Right renal cortex interstitium (tissue), 3 donors: ENCODE results near the gene PANX2. TPM values are rescaled to one million over a fixed set of nuclear protein-coding genes. Genes with fewer than 3 reads are reported as not detected.
"Not testable (repeated sequence)": the region's sequence is repeated elsewhere in the genome, so short reads cannot be mapped to it uniquely, and the experiment has no call there.

Experiments used
- DNase-seq, 3 donors: peaks; one replicate each; pipeline ENCODE4 v3.0.0-alpha.2; 2013; ENCODE audit warnings: low read depth in 3 of 3, low spot score in 2 of 3
- polyA plus RNA-seq, 3 donors: library from polyadenylated mRNA; unstranded; fragments of 120-200 nt; gene quantifications; one replicate each; pipeline ENCODE4 v1.2.1, GENCODE V29; 2013; ENCODE audit not compliant: insufficient read length in 3 of 3

PANX2 gene
- polyA plus RNA-seq, 3 donors: 0.65 to 1.5 (median 1.1) TPM

DNA sequence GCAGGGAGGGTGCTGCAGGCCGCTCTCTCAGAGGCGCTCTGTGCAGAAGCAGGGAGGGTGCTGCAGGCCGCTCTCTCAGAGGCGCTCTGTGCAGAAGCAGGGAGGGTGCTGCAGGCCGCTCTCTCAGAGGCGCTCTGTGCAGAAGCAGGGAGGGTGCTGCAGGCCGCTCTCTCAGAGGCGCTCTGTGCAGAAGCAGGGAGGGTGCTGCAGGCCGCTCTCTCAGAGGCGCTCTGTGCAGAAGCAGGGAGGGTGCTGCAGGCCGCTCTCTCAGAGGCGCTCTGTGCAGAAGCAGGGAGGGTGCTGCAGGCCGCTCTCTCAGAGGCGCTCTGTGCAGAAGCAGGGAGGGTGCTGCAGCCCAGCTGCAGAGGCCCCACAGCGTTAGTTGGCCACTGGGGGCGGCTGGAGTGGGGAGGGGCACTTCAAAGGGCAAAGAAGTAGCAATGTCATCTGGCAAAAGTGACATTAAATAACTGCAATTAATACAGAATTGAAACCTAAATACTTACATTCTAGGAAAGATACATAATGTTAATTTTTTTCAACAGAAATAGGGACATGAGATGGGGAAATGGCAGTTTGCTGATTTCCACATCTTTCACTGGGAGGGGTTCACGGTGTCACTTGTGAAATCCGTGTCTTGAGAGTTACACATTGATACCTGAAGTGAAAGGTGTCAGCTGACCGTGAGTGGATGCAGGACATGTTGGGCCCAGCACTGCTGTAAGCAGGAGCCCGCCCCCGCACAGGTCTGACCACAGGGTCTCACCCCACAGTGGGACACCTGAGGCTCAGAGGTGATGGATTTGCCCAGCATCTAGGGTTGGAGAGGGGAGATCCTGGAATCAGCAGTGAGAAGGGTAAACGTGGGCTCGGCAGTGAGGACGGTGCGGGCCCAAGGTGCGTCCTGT is 23.0 kb upstream of the PANX2 start:
- DNase-seq: not testable (repeated sequence)

DNA sequence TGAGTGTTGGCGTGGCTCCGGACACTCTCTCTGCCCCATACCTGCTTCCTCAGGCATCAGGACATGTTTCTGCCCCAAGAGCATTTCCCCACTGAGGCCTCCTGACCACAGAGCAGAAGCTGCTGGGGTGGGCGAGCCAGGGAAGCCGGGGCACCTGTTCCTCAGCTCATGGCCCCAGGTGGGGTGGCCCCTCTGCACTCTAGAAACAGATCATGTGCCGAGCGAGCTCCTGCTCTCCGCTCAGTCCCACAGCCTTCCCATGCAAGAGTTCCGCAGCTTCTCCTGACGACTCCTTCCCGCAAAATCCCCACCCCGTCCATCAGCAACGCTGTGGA is 22.4 kb upstream of the PANX2 start:
- DNase-seq: no peak

DNA sequence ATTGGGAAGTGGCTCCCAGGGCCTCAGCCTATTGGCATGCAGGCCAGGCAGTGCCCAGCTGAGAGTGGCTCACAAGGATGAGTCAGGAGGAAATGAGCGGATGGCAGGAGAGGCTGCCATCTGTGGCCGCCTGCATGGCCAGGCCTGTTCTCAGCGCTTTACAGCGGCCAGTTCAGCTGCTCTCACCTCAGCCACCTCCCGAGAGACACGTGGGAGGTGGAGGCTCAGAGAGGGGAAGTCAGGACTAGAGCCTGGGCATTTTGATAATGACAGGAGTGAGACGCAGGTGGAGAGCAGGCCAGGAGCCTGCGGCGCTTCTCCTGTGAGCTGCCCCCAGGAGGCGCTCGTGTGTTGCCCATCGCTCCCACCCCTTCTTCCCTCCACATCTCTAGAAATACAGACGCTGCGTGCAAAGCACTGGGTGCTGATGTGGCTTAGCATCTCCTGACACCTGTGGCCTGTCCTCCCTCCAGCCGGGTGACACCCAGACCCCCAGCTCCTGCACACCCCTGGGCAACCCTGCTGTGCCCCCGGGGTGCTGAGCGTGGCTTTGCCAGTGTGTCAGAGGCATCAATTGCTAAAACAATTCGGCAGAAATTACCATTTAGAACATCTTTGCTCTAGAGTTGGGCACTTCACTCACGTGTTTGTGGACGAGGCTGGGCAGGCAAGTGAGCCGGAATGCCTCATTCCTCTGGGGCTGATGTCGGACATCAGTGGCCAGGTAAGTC is 21.4 kb upstream of the PANX2 start:
- DNase-seq: no peak

DNA sequence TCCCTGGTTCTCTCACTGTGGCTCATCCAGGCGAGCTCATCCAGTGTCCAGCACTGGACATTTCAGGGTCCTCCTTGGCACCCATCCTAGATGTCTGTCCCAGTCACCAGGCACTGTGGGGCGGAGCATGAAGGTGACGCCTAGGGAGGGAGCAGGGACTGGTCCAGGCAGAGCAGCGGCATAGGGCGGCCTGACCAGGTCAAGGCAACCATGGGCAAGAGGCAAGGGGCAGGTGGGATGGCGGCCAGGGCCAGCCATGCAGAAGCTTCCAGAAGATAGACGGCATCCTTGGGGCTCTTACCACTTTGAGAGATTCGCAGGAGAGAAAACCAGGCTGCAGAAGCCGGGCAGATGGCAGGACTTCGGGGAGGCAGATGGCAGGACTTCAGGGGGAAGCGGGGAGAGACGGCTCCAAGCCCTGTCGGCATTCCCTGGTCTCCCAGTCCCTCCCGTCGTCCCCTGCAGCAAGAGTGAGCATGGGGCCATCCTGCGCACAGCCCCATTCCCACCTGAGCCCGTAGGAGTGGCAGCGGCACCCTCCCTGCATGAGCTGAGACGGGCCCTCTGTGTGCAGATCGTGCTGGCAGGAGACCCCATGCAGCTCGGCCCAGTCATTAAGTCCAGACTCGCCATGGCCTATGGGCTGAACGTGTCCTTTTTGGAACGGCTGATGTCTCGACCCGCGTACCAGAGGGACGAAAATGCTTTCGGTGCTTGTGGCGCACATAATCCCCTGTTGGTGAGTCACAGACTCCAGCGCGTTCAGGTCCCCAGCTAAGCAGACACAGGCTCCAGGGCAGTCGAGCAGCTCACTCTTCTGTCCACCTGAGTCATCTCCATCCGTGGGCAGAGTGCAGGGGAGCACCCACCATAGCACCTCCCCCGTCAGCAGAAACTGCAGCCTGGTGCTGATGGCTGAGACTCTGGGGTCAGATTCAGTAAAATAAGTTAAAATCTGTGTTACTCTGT is 20.1 kb upstream of the PANX2 start:
- no peak for DNase-seq

DNA sequence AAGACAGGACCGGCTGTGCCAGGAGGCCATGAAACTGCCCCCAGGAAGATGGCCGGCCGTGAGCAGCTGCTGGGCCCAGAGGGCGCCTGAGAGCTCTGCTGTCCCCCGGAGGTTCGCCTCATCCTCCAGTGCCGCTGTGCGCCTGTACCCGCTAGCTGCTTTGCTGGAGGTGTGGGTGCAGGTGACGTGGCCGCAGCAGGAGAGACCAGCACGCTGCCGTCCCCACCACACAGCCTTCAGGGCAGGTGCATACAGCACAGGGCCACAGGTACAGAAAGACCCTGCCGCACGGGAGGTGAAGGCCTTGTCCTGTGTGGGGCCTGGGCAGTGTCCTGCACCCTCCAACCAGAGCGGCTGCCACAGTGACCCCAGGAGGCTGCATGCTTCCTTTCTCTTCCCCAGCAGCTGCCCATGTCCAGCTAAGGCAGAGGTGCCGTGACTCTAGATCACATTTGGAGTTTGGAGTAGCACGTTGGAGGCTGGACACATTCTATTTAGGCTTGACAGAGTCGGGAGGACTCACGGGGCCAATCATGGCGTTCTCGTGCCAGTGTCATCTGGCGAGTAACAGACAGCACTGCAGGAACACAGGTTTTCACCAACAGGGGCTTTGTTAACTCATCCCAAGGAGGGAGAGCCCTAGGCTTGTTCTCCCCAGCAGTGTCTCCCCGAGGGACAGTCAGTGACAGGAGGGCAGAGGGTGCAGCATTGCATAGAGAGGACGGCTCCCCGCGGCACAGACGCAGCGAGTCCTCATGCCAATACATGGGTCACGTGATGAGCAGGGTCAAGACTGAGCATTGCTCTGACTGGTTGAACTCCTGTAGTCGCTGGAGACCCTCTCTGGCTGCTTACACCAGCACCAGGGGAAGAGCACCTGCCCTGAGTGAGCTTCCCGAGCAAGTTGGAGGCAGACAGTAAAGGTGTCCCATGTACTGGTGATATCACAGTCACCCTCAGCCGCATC is 18.7 kb upstream of the PANX2 start:
- DNase-seq: no peak

DNA sequence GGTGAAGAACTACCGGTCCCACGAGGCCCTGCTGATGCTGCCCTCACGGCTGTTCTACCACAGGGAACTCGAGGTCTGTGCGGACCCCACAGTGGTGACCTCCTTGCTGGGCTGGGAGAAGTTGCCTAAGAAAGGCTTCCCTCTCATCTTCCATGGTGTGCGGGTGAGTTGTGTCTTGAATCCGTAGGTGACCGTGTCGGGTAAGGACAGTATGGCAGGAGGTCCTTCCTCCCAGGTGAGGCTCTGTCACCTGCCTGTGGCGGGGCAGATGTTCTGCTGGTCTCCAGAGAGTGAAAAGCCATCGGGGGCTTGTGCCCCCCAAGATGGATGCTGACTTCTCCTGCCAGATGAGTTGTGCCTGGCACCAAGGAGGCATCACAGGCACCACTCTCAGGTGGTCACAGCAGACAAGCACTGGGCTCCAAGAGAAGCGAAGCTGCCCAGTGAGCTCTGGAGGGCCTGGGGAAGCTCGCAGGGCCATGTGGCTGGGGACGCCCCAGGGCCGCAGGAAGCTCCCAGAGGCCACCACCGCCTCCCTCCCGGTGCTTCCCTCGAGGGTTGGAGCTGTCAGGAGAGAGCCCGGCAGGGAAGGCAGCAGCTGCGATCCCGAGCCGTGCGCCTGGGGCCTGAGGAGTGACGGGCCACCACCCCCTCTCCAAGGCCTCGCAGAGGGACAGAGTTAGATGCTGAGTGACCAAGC is 17.3 kb upstream of the PANX2 start:
- DNase-seq: no peak

DNA sequence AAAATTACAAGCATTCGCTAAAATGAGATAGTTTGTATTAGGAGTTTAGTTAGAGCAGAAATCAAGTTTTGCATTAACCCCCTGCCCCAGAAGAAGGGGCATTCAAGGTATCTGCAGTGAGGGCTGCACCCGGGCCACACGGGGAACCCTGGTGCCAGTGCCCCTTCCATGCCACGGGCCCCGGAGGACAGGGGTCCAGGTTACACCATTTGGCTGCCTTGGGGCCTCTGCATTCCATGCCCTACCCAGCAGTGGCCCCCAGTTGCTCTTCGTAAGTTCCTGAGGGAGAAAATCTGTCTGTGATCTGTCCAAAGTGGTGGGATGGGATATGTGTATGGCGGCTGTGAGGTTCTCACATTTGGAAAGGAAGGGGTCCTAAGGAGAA is 16.8 kb upstream of the PANX2 start:
- DNase-seq: no peak

DNA sequence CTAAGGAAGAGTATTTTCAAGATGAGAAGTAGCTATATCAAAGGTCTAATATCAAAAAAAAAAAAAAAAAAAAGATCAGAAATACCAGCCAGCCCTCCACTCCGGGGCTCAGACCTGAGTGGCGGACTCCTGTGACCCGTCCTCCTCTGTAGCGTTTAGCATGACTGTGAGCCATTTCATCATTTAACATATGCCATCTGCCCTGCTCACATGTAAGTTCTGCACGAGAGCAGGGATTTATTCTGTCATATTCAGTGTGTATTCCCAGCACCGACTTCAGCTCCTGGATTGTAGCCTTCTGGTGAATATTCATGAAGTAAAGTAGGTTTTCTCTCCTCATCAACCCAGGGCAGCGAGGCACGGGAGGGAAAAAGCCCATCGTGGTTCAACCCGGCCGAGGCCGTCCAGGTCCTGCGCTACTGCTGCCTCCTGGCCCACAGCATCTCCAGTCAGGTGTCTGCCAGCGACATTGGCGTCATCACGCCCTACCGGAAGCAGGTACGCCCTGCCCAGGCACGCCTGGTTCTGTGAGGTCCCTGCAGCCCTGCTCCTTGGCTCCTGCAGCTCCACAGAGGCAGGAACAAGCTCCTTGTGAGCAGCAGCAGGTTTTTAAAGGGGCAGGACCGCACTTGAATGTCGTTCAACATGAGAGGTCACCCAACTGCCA is 12.7 kb upstream of the PANX2 start:
- no peak for DNase-seq

DNA sequence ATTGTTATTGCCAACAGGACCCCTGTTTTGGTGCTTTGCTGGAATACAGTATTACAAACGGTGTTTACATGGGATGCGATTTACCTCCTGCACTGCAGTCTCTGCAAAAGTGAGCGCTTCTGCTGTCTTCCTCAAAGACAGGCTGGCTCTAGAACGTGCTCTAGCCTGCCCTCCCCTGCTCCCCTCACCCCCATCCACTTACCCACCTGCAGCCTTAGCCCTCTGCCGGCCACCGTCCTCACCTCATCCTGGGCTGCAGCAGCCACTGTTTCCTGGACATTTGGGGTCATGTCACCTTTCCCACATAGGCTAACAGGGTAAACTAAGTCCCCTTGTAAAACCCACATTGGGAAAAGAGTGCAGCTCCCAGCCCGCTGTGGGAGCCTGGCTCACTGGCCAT is 9.6 kb upstream of the PANX2 start:
- no peak for DNase-seq

DNA sequence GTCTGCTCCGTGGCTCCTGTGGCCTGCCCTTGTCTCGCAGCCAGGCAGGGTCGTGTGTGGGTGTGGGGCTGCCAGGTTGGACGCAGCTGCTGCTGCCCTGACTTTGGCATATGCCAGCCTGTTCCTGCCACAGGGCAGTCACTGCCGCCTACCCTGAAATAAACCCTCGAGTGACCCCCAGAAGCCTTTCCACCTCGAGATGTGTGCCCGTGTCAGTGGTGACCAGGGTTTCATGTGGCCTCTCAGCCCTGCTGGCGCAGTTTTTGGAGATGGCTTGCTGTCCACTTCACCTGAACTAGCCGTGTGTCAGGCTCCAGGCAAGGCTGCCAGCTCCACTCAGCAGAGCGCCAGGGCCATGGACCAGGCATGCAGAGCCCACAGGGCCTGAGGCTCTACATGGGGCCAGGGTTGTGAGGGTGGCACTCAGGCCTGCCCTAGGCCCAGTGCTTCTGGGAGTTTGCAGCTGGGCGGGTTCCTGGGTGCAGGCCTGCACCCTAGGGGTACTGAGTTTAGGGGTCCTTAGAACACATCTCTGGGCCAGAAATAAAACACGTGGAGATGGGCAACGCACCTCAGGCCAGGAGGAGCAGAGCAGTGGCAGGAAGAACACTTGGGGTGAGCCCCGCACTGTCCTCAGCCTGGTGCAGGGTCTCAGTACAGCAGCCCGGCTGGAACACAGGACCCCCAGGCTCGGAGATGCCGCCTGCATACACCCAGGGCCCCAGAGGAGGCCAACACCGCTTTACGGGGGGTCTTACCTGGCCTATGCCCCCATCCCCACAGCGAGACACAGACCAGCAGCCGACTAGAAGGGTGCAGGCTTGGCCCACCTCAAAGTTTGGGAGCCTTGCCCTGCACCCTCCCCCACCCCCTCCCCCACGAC is 8.8 kb upstream of the PANX2 start:
- DNase-seq: no peak

DNA sequence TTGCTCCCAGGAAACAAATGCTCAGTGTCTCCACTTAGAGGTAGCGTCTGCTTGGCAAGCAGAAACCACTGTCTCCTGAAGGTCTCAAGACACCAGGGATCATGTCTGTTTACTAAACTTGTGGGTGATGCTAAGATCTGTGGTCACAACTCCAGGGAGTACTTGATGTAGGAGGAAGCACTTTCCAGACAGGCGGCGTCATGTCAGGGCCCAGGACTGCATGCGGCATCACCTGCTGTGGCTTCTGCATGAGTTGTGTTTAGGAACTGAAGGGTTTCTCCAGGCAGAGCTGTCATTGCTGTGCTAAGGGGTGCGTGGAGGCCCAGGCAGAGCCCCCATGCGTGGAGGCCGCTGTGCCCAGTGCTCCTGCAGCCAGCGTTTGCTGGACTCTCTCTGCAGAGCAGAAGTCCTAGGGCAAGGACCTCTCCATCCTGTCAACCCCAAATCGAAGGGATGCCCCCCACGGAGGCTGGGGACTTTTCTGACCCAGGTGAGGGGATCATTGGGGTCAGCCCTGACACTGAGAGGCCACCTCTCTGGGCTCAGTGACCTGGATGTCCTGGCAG is 8.1 kb upstream of the PANX2 start:
- no peak for DNase-seq

DNA sequence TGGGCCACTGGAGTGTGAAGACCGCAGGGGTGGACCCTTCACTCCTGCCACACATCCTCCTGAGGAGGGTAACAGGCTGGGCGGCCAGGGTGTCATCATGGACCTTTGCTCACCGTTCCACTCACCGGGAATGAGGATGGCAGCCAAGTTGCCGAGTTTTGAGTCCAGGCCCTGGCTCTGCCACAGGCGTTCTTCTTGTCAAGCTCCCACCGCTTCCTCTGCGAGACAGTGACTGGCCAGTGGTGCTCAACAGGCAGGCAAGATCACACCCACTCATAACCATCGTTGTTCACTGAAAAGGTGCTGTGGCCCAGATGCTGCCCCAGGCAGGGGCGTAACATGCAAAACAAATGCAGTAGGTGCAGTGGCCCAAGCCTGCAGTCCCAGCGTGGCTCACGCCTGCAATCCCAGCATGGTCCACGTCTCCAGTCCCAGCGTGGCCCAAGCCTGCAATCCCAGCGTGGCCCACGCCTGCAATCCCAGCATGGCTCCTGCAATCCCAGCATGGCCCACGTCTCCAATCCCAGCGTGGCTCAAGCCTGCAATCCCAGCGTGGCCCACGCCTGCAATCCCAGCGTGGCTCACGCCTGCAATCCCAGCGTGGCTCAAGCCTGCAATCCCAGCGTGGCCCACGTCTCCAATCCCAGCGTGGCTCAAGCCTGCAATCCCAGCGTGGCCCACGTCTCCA is 5.0 kb upstream of the PANX2 start:
- no peak for DNase-seq

DNA sequence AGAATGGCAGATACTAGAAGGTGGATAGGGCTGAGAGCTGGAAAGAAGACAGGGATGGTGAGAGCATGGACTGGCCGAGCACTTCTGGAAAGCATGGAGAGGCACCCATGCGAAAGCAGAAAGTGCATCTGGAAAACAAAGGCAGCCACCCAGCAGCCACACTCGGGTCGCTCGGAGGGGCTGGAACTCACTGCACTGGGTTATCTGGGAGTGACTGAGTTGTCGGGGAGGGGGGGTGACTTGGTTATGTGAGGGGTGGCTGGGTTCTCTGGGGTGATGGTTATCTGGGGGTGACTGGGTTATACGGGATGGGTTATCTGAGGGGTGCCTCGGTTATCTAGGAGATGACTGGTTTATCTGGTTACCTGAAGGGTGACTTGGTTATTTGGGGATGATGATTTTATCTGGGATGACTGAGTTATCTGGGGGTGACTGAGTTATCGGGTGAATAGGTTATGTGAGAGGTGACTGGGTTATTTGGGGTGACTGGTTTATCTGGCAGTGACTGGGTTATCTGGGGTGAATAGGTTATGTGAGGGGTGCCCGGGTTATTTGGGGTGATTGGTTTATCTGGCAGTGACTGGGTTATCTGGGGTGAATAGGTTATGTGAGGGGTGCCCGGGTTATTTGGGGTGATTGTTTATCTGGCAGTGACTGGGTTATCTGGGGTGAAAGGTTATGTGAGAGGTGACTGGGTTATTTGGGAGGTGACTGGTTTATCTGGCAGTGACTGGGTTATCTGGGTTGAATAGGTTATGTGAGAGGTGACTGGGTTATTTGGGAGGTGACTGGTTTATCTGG is 2.6 kb upstream of the PANX2 start:
- no peak for DNase-seq

DNA sequence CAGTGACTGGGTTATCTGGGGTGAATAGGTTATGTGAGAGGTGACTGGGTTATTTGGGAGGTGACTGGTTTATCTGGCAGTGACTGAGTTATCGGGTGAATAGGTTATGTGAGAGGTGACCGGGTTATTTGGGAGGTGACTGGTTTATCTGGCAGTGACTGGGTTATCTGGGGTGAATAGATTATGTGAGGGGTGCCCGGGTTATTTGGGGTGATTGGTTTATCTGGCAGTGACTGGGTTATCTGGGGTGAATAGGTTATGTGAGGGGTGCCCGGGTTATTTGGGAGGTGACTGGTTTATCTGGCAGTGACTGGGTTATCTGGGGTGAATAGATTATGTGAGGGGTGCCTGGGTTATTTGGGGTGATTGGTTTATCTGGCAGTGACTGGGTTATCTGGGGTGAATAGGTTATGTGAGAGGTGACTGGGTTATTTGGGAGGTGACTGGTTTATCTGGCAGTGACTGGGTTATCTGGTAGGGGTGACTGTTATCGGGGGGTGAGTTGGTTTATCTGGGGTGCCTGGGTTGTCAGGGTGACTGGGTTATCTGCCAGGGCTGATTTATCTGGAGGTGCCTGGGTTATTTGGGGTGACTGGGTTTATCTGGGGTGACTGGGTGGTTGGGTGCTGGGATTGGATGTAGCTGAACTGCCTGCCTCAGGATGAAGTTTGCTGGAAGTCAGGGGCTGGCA is 1.9 kb upstream of the PANX2 start:
- not testable (repeated sequence) for DNase-seq

DNA sequence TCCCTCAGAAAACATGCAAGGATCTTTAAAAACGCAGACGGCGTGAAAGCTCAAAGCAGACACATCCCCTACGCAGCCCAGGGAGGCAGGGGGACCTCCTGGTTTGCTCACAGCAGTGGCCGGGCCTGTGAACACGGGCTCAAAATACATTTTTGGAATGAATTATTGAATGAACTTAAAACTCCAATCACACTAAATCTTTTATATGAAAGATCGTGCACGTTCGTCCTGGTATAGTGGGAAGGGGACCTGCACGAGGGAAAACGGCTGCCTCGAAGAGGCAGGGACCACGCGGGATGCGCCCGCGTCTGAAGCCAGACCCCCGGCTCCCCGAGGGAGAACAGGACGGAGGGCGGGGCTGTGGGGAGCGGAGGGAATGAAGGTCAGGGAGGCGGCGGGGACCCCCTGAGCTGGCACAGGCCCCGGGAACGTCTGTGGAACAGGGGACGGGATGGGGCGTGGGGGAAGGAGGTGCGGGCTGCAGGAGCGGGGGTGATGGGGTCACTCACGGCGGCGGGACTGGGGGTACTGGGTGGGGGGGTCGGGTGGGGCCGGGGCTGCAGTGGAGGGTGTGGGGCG is 1.3 kb upstream of the PANX2 start:
- DNase-seq: no peak
